GM21423 (cell line): ENCODE results near the gene INSR.

Source experiments
- ATAC-seq: cut with Tn5 transposase; IDR thresholded peaks from one replicate; pipeline ENCODE4 v1.9.1; 2021; ENCODE audit warnings: mild to moderate bottlenecking, moderate library complexity; ENCODE audit not compliant: unreplicated experiment

INSR gene

GRCh38 chr19:7297742-7298141, 3.5 kb upstream of the INSR start:
- no peak for ATAC-seq

DNA sequence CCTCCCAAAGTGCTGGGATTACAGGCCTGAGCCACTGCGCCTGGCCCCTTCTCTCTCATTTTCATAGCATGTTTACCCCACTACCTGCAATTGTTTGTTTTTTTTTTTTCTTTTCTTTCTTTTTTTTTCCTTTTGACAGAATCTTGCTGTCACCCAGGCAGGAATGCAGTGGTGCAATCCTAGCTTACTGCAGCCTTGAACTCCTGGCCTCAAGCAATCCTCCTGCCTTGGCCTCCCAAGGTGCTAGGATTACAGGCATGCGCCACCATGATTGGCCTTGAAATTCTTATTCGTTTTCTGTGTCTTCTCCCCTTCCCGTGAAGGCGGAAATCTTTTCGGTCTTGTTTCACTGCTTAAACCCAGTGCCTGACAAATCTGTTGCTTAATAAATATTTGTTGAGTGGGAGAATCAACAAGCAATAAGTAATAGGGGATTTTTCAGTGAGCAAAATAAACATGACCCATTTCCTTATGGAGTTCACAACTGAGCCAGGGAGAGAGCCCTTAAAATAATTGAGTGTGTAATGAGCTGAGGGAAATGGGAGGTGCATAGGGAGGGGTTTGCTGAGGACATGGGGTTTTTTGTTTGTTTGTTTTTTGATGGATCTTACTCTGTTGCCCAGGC, 1.8 kb upstream of the INSR start:
- no peak for ATAC-seq

DNA sequence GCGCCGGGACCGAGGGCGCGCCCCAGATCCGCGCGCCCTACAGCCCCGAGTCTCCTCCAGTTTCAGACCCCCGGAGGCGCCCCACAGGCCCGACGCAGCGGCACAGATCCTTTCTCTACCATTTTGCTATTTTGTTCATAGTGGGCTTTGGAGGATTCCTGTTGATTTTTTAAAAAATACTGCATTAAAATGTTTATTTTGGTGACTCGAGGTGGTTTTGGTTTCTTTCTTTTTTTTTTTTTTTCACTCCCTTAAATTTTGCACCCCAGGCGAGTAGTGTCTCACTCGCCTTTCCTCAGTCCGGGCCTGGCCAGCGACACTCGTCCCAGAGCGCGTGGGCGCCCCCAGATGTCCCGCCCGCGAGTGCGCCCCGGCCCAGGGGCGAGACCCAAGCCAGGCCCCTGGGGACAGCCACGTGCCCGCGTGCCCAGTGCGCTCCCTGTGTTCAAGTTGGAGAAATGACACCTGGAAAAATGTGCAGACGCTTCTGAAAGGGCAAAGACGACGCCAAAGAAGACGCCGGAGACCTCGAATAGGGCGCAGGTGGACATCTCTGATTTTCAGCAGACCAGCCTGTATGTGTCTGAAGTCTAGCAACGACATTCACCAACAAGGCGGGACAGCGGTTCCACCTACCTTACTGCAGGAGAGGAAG, 471 bp upstream of the INSR start:
- no peak for ATAC-seq

- no peak for ATAC-seq
Observed at GRCh38 chr19:7292950-7293761, 1.1 kb downstream of the INSR start.

DNA sequence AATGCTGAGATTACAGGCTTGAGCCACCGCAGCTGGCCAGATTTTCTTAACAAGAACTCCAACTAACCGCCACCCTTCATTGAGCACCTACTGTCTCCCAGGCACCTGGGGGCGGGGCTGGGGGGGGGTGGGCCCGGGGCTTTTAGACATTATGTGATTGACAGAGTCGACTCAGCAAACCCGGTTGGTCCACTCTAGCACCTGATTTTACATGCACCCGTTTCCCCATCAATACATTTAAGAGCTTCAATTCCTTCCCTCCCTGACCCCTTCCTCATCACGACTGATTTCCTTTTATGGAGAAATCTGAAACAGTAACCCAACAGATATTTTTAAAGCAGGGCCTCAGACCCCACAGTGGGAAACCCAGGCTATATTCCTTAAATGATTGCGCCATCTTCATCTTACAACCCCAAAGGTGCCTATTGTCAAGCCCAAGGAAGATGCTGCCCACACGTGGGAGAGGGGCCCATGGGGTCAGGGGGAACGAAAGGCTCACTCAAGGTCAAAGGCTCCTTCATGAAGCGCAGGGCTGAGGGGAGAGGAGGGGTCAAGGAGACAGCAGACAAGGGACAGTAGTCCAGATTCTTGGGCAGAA, 1.8 kb downstream of the INSR start:
- no peak for ATAC-seq

GRCh38 chr19:7288977-7289376, 5.2 kb downstream of the INSR start:
- no peak for ATAC-seq

GRCh38 chr19:7288131-7288530, 6.1 kb downstream of the INSR start:
- ATAC-seq, result no peak

DNA sequence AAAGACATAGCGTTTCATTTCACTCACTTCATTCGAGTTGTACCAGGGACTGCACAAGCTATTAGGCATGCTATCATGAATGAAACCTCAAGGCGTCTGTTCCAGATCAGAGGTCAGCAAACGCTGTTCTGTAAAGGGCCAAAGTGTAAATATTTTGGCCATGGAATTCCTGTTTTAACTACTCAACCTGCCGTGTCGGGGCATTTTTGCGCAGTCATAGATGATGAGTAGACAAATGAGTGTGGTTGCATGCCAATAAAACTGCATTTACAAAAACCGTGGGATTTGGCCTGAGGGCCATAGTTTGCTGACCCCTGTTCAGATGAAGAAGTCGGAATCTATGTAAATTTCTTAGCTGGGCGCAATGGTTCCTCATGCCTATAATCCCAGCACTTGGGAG, 6.5 kb downstream of the INSR start:
- ATAC-seq, result no peak

- no peak for ATAC-seq
Observed at GRCh38 chr19:7280940-7281666, 13.1 kb downstream of the INSR start.

GRCh38 chr19:7272856-7273578, 21.2 kb downstream of the INSR start:
- no peak for ATAC-seq

DNA sequence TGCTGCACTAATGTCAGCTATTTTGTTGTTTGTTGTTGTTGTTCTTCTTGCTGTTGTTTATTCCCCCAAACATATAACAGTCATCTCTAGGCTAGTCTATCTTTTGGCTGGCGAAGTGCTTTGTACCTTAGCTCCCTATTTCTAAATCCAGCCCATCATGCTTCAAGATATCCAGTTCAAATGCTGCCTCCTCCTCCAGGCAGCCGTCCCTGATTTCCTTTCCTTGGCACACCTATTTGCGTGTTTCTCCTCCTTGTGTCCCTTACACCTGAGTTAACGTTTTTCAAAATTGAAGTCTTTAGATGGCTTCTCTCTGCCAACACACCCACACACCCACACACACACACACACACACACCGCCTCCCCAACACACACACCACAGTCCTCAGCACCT, 25.5 kb downstream of the INSR start:
- no peak for ATAC-seq

DNA sequence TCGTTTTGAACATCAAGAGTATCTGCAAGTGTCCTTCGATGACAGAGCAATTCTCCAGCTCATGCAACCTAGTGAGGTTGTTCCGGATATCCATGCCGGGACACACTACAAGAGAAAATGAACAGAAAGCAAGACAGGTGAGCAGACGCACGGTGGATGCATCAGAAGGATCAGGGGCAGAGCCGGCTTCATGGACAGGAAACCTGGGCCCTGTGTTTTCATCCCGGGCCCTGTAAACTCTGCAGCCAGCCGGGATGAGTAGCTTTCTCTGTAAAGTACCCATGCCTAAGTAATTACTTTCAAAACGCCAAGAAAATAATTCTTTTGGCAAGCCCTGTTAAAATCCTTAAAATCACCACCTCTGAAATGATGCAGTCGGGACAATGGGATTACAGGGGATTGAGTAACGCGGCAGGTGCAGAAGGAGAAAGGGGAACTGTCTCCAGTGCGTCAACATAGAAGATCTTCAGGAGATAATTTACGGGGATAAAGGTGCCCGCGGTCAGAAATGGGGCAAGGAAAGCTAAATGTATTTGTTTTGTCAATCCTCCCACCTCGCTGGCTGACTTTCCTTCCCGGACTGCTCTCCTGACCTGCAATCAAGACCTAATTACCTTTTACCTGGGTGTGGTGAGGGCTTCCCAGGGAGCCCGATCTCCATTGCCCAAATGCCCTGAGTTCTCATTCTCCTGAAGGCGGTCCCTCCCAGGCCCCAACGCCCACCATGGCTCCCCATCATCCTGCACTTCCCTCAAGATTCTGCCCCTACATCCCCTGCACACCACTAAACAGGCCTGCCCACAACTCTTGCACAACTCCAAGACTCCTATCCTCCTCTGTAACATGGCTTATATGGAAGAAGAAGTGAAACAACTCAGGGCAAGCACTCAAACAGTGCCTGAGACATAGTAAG, 26.2 kb downstream of the INSR start:
- no peak for ATAC-seq

- no peak for ATAC-seq
Observed at GRCh38 chr19:7266832-7267231, 27.4 kb downstream of the INSR start.

DNA sequence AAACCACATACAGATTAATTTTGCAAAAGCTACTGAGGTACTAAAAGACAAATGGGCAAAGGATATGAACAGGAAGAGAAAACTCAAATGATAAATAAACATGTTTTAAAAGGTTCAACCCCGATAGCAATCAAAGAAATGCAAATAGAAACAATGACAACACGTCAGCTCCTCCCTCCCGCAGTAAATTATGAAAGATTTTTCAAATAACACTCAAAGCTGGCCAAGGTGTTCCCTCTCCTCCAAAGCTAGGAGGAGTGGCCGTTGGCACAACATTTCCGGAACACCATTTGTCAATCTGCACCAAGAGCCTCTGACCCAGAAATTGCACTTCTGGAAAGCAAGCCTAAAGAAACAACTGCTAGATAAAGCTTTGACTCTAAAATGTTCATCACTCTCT, 28.3 kb downstream of the INSR start:
- ATAC-seq, result no peak

GRCh38 chr19:7264858-7265257, 29.4 kb downstream of the INSR start:
- ATAC-seq, result no peak

DNA sequence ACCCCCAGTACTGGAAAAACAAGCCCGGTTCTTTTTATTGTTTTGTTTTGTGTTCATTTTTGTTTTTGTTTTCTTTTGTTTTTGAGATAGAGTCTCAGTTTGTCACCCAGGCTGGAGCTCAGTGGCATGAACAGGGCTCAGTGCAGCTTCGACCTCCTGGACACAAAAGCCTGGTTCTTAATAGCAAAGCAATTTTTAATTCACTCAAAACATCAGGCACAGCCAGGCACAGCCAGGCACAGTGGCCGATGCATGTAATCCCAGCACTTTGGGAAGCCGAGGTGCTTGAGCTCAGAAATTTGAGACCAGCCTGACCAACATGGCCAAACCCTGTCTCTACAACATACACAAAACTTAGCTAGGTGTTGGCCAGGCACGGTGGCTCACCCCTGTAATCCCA, 30.7 kb downstream of the INSR start:
- no peak for ATAC-seq

- no peak for ATAC-seq
Observed at GRCh38 chr19:7263066-7263465, 31.1 kb downstream of the INSR start.

GRCh38 chr19:7262470-7262869, 31.7 kb downstream of the INSR start:
- no peak for ATAC-seq

DNA sequence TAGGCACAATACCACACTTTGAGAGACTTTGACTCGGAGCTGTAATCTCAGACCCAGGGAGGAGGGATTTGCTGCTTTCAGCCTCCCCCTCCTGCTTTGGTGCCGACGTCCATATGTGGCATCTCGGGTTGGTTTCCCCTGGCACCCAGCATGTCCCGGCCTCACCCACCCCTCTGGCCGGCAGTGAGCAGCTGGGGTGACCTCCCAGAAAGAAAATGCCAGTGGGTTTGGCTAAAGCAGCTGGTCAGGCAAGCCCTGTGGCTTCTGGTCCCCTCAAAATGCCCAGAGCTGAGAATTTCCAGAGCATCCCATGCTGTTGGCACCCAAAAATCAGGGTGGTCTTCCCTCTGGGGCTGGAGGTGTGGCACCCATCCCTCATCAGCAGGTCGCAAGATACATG, 34.1 kb downstream of the INSR start:
- ATAC-seq, result no peak
